Heart right ventricle (tissue), 16 donors: ENCODE measurements around the gene FRMD5. TPM values are rescaled to one million over a fixed set of nuclear protein-coding genes. Genes with fewer than 3 reads are reported as not detected.

ENCODE experiments used
- ATAC-seq, 8 donors: fragments of 200-7000 bp; cut with Tn5 transposase; one replicate each; pipeline ENCODE4 v1.9.1; 2020; ENCODE audit warnings: mild to moderate bottlenecking in 8 of 8, moderate library complexity in 8 of 8, moderate number of reproducible peaks in 1 of 8
- DNase-seq, 2 donors: peaks; one replicate each; pipeline ENCODE4 v3.0.0-alpha.2; 2020
- H3K27ac ChIP-seq, 10 donors: fragments of 200-600 bp; sonication (generic) in 2 of 10; one replicate each; pipeline versions ENCODE4 v1.5.0 to v1.8.0; 2020 to 2022; ENCODE audit warnings: mild to moderate bottlenecking in 3 of 10
- H3K27me3 ChIP-seq, 7 donors: fragments of 200-600 bp; one replicate each; pipeline ENCODE4 v1.8.0; 2021 to 2022; ENCODE audit warnings: mild to moderate bottlenecking in 2 of 7
- H3K36me3 ChIP-seq, 9 donors: fragments of 200-600 bp; sonication (generic) in 1 of 9; one replicate each; pipeline versions ENCODE4 v1.5.0 to v1.8.0; 2020 to 2022; ENCODE audit warnings: mild to moderate bottlenecking in 2 of 9
- H3K4me1 ChIP-seq, 9 donors: fragments of 200-600 bp; sonication (generic) in 1 of 9; one replicate each; pipeline versions ENCODE4 v1.5.0 to v1.8.0; 2020 to 2022; ENCODE audit warnings: mild to moderate bottlenecking in 4 of 9
- H3K4me3 ChIP-seq, 10 donors: fragments of 200-600 bp; sonication (generic) in 2 of 10; one replicate each; pipeline versions ENCODE4 v1.5.0 to v1.8.0; 2020 to 2022; ENCODE audit warnings: mild to moderate bottlenecking in 7 of 10, moderate library complexity in 2 of 10
- H3K9me3 ChIP-seq, 11 donors: fragments of 200-600 bp in 10 of 11; sonication (generic) in 2 of 11; one replicate each; pipeline versions ENCODE4 v1.5.0 to v1.8.0; 2013 to 2022; ENCODE audit warnings: mild to moderate bottlenecking in 2 of 11, control low read depth in 1 of 11, moderate library complexity in 1 of 11
- CTCF ChIP-seq, 9 donors: fragments of 200-600 bp; sonication (generic) in 2 of 9; IDR thresholded peaks; one replicate each; pipeline versions ENCODE4 v1.5.0 to v1.8.0; 2021 to 2022; ENCODE audit warnings: antibody characterized with exemption in 9 of 9, mild to moderate bottlenecking in 5 of 9, moderate library complexity in 1 of 9
- WGBS, 2 donors: extraction: QIAGEN DNeasy Blood & Tissue Kit; methylation state at CpG; one replicate each; pipeline ENCODE4 v1.1.7; 2013; ENCODE audit warnings: inconsistent platforms in 1 of 2; 5-methylcytosine and 5-hydroxymethylcytosine counted together
- intact Hi-C, 10 donors: fragments of 100-400 bp; cut with DNase I; formaldehyde crosslinking; loops; one replicate each; pipeline versions ENCODE4 v1.11.1 to v1.14.2; 2022
- polyA plus RNA-seq, 2 donors: library from polyadenylated mRNA; stranded (reverse); fragments of 200-250 nt; gene quantifications; one replicate each; pipeline ENCODE4 v1.2.3, GENCODE V29; 2013
- total RNA-seq, 10 donors: library from RNA; stranded (reverse); fragmentation: NEBNext Ultra II Directional in 3 of 10; extraction: Animal tissue kit (Norgen Biotek cat#: 25700) in 3 of 10; gene quantifications; one replicate each; pipeline versions ENCODE4 v1.2.1 to v1.2.4, GENCODE V29; 2021 to 2023
- donor health status: Arrhythmogenic right ventricular cardiomyopathy.
- donor health status: ischemic (EF 13 %, LVEDD 7.1; RV severe dilation, severe dysfunction).
- donor health status: healthy with polysubstance abuse.
- donor health status: DM: no; HTN: yes; CAD: no.
- donor health status: DM: no; HTN: no; CAD: no.
- donor health status: ischemic (EF 25% LVEDD 6.9; RV normal size, moderate dysfunction).
- donor health status: ischemic (EF 25% LVEDD 5.7; RV mildly dilated, moderate dysfunction).
- donor health status: healthy.
- donor health status: DM: yes; HTN: yes; CAD: no.
- donor health status: Ischemic cardiomyopathy.
- donor health status: ischemic (EF 35%, LVEDD 5.7; RV mildly dilated, moderate dysfunction).
- donor health status: nonischemic (EF 11% LVEDD 7.7; RV severe dilation, severe dysfunction).
- donor health status: DM: yes; HTN: yes; CAD: no.
- donor health status: PGD.
- donor health status: ischemic (EF 29% LVEDD 5.4; RV normal size, mild dysfunction).
- donor health status: nonischemic (EF 23%, LVEDD 6.1; RV moderate dilation, normal function).

FRMD5 gene
- total and polyA plus RNA-seq, 12 donors: 7.2 to 86.3 (median 55.3) TPM

- ATAC-seq (no peak), DNase-seq (no peak)
- Histone ChIP-seq H3K4me1 (no peaks in the 10 kb centered on the region), H3K27me3 (peaks cover 0 to 11% (median 0%) of the 10 kb centered on the region in 7 donors), H3K36me3 (no peaks in the 10 kb centered on the region), H3K27ac (no peak overlapping the region), H3K9me3 (no peaks in the 10 kb centered on the region), H3K4me3 (no peak overlapping the region)
- TF ChIP-seq CTCF (IDR thresholded peaks at IDR 0.05): no peak
- WGBS, 2 donors: 83 to 84% methylated on average over 5 of the region's 5 CpGs
- intact Hi-C loops: no loop called here
These were observed 65.2 kb downstream of the FRMD5 start for GRCh38 chr15:44129911-44130310.

GRCh38 chr15:44128443-44128842, 66.6 kb downstream of the FRMD5 start:
- Histone ChIP-seq H3K36me3 (no peaks in the 10 kb centered on the region), H3K27me3 (peaks cover 0 to 11% (median 0%) of the 10 kb centered on the region in 7 donors), H3K4me3 (no peak overlapping the region), H3K27ac (no peak overlapping the region), H3K4me1 (no peaks in the 10 kb centered on the region), H3K9me3 (no peaks in the 10 kb centered on the region)
- intact Hi-C loops: no loop called here
- no peak for TF ChIP-seq CTCF (IDR thresholded peaks at IDR 0.05)
- DNase-seq (no peak), ATAC-seq (no peak)

GRCh38 chr15:44125879-44126278, 69.2 kb downstream of the FRMD5 start:
- Histone ChIP-seq H3K36me3 (no peaks in the 10 kb centered on the region), H3K4me1 (no peaks in the 10 kb centered on the region), H3K9me3 (no peaks in the 10 kb centered on the region), H3K27ac (no peak overlapping the region), H3K4me3 (no peak overlapping the region), H3K27me3 (peaks cover 0 to 11% (median 0%) of the 10 kb centered on the region in 7 donors)
- DNase-seq (no peak), ATAC-seq (no peak)
- intact Hi-C loops: no loop called here
- TF ChIP-seq CTCF (IDR thresholded peaks at IDR 0.05): no peak
- WGBS, 2 donors: 87 to 93% methylated on average over 2 of the region's 2 CpGs

- no peak overlapping the region for H3K27ac ChIP-seq
- intact Hi-C loops: loop anchor here in 1 of 10 donors (5.0 kb wide), 1 partner anchor 700 kb away; no protein-coding TSS in a partner anchor
- no peak overlapping the region for H3K4me3 ChIP-seq
- H3K4me1 ChIP-seq: peaks cover 0 to 20% (median 10%) of the 10 kb centered on the region in 9 donors
- DNase-seq: peak in 1 of 2 donors; percentile 15
- TF ChIP-seq CTCF (IDR thresholded peaks at IDR 0.05): no peak
- no peaks in the 10 kb centered on the region for H3K27me3 ChIP-seq
- ATAC-seq: peak in 7 of 8 donors; percentile 35 to 84 (median 61)
- H3K36me3 ChIP-seq: no peaks in the 10 kb centered on the region
- no peaks in the 10 kb centered on the region for H3K9me3 ChIP-seq
These were observed 92.3 kb downstream of the FRMD5 start for GRCh38 chr15:44102675-44103254.
